ENCODE results near the gene TSHZ2.

The TSHZ2 gene

GRCh38 chr20:53032478-53032932 lies 60.3 kb downstream of the TSHZ2 start:
- Histone ChIP-seq H3K27me3 (ENCODE audit: low read depth, low read length) (no peaks in the 10 kb centered on the region), H3K9me3 (ENCODE audit: insufficient read depth, low read length) (no peaks in the 10 kb centered on the region), H3K4me1 (ENCODE audit: low read length) (peaks cover 9% of the 10 kb centered on the region), H3K9ac (ENCODE audit: low read length) (no peak overlapping the region), H2AFZ (ENCODE audit: low read depth, low read length) (no peak overlapping the region), H3K79me2 (ENCODE audit: low read length) (no peaks in the 10 kb centered on the region), H4K20me1 (ENCODE audit: insufficient read depth, low read length) (no peaks in the 10 kb centered on the region), H3K27ac (ENCODE audit: low read length) (no peak overlapping the region), H3K36me3 (replicated peaks; ENCODE audit: low read depth, low read length) (no peaks in the 10 kb centered on the region), H3K4me3 (ENCODE audit: low read length) (no peak overlapping the region), H3K4me2 (ENCODE audit: low read length) (no peak overlapping the region)
- TF ChIP-seq EZH2phosphoT487 (IDR thresholded peaks at IDR 0.05; ENCODE audit: low read depth) (no peak), CTCF (IDR thresholded peaks at IDR 0.05; ENCODE audit: low read depth, low read length) (no peak)

GRCh38 chr20:53033176-53033575 lies 61.0 kb downstream of the TSHZ2 start:
- Histone ChIP-seq H3K27me3 (ENCODE audit: low read depth, low read length) (no peaks in the 10 kb centered on the region), H3K79me2 (ENCODE audit: low read length) (no peaks in the 10 kb centered on the region), H3K27ac (ENCODE audit: low read length) (no peak overlapping the region), H3K4me3 (ENCODE audit: low read length) (no peak overlapping the region), H3K4me1 (ENCODE audit: low read length) (peaks cover 9% of the 10 kb centered on the region), H2AFZ (ENCODE audit: low read depth, low read length) (no peak overlapping the region), H4K20me1 (ENCODE audit: insufficient read depth, low read length) (no peaks in the 10 kb centered on the region), H3K4me2 (ENCODE audit: low read length) (no peak overlapping the region), H3K9ac (ENCODE audit: low read length) (no peak overlapping the region), H3K36me3 (replicated peaks; ENCODE audit: low read depth, low read length) (no peaks in the 10 kb centered on the region), H3K9me3 (ENCODE audit: insufficient read depth, low read length) (no peaks in the 10 kb centered on the region)
- TF ChIP-seq EZH2phosphoT487 (IDR thresholded peaks at IDR 0.05; ENCODE audit: low read depth) (no peak), CTCF (IDR thresholded peaks at IDR 0.05; ENCODE audit: low read depth, low read length) (no peak)

DNA sequence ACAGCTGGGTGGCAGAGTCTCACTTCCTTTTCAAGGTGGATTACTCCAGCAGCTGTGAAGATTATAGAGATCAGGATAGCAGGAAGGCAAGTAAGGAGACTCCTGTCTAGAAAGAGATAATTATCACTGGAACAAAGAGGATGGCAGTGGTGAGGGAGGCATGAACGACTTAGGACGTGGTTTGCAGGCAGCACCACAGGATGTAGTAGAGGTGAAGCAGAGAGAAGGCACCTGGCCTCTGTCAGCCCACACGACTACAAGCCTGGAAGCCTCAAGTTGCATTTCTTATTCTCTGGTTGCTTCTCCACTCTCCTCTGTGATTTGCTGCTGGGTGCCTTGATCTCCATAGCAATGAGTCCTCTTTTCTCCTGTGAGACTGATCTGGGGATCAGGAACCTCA lies 62.7 kb downstream of the TSHZ2 start:
- H3K36me3 ChIP-seq (replicated peaks; ENCODE audit: low read depth, low read length) = no peaks in the 10 kb centered on the region
- no peak overlapping the region for H3K4me3 ChIP-seq (ENCODE audit: low read length)
- TF ChIP-seq EZH2phosphoT487 (IDR thresholded peaks at IDR 0.05; ENCODE audit: low read depth) (no peak), CTCF (IDR thresholded peaks at IDR 0.05; ENCODE audit: low read depth, low read length) (no peak)
- peak overlapping the region; percentile 17; the same call in 1 of the 2 replicates for H3K4me2 ChIP-seq (ENCODE audit: low read length)
- peaks cover 12% of the 10 kb centered on the region for H3K4me1 ChIP-seq (ENCODE audit: low read length)
- no peak overlapping the region for H3K27ac ChIP-seq (ENCODE audit: low read length)
- H2AFZ ChIP-seq (ENCODE audit: low read depth, low read length) = no peak overlapping the region
- H3K9me3 ChIP-seq (ENCODE audit: insufficient read depth, low read length) = no peaks in the 10 kb centered on the region
- no peak overlapping the region for H3K9ac ChIP-seq (ENCODE audit: low read length)
- no peaks in the 10 kb centered on the region for H3K79me2 ChIP-seq (ENCODE audit: low read length)
- no peaks in the 10 kb centered on the region for H3K27me3 ChIP-seq (ENCODE audit: low read depth, low read length)
- no peaks in the 10 kb centered on the region for H4K20me1 ChIP-seq (ENCODE audit: insufficient read depth, low read length)

GRCh38 chr20:53036992-53037391 lies 64.8 kb downstream of the TSHZ2 start:
- Histone ChIP-seq H3K9me3 (ENCODE audit: insufficient read depth, low read length) (no peaks in the 10 kb centered on the region), H3K36me3 (replicated peaks; ENCODE audit: low read depth, low read length) (no peaks in the 10 kb centered on the region), H3K9ac (ENCODE audit: low read length) (no peak overlapping the region), H3K27me3 (ENCODE audit: low read depth, low read length) (no peaks in the 10 kb centered on the region), H3K4me1 (ENCODE audit: low read length) (peaks cover 27% of the 10 kb centered on the region), H3K4me3 (ENCODE audit: low read length) (no peak overlapping the region), H3K4me2 (ENCODE audit: low read length) (no peak overlapping the region), H2AFZ (ENCODE audit: low read depth, low read length) (no peak overlapping the region), H3K27ac (ENCODE audit: low read length) (no peak overlapping the region), H3K79me2 (ENCODE audit: low read length) (no peaks in the 10 kb centered on the region), H4K20me1 (ENCODE audit: insufficient read depth, low read length) (no peaks in the 10 kb centered on the region)
- TF ChIP-seq EZH2phosphoT487 (IDR thresholded peaks at IDR 0.05; ENCODE audit: low read depth) = no peak
- TF ChIP-seq CTCF (IDR thresholded peaks at IDR 0.05; ENCODE audit: low read depth, low read length) = no peak
